ENCODE results near the gene OBSCN. TPM values are rescaled to one million over a fixed set of nuclear protein-coding genes. Genes with fewer than 3 reads are reported as not detected.
A peak's percentile ranks its signal among the peaks of the same experiment; 100 is the strongest.

OBSCN gene
- total RNA-seq, 1 experiment from 2014 or later, result 5.6 TPM

DNA sequence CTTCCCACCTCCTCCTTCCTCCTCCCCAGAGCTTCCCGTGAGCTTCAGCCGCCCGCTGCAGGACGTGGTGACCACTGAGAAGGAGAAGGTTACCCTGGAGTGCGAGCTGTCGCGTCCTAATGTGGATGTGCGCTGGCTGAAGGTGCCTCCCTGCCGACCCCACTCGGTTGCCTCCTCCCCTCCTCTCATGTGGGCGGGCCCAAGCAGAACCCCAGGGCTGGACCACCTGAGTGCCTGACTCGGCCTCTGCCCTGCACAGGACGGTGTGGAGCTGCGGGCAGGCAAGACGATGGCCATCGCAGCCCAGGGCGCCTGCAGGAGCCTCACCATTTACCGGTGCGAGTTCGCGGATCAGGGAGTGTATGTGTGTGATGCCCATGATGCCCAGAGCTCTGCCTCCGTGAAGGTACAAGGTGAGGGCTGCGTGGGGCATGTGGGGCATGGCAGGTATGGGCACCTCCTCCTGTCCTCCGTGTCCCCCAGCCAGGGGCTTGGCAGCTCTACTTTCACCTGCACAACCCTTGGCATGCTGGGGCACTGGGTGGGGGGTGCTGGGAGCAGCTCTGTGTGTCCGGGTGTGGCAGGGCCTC lies 69.2 kb downstream of the OBSCN start:
- BruUV-seq (replicated peaks), result no TSS peak
- DNase-seq, result peak in 1 of 2 experiments; percentile 29
- H3K4me1 ChIP-seq, result no peaks in the 10 kb centered on the region; the same call in 1 of the 2 replicates
- H3K9me3 ChIP-seq, result no peaks in the 10 kb centered on the region
- H3K4me3 Mint-ChIP-seq (ENCODE audit: unreplicated experiment), result peak overlapping the region; percentile 75
- intact Hi-C loops (cut with micrococcal nuclease; ENCODE audit: unreplicated experiment), result no loop called here
- ChIA-PET POLR2A (no interaction called here), CTCF (no interaction called here)
- no peaks in the 10 kb centered on the region for H3K27me3 Mint-ChIP-seq (ENCODE audit: insufficient read depth, unreplicated experiment)
- H3K36me3 ChIP-seq (ENCODE audit: control insufficient read depth, insufficient read depth, low read length), result no peaks in the 10 kb centered on the region
- H3K4me1 Mint-ChIP-seq (ENCODE audit: low read depth, unreplicated experiment), result no peaks in the 10 kb centered on the region
- H3K4me3 ChIP-seq (ENCODE audit: low read depth, low read length), result peak overlapping the region; percentile 77; the same call in 1 of the 2 replicates
- peaks cover 6% of the 10 kb centered on the region for H3K36me3 Mint-ChIP-seq (ENCODE audit: insufficient read depth, unreplicated experiment)
- no peaks in the 10 kb centered on the region for H3K27me3 ChIP-seq (replicated peaks; ENCODE audit: control insufficient read depth, insufficient read depth, low read length)
- TF ChIP-seq, protein P1, sequence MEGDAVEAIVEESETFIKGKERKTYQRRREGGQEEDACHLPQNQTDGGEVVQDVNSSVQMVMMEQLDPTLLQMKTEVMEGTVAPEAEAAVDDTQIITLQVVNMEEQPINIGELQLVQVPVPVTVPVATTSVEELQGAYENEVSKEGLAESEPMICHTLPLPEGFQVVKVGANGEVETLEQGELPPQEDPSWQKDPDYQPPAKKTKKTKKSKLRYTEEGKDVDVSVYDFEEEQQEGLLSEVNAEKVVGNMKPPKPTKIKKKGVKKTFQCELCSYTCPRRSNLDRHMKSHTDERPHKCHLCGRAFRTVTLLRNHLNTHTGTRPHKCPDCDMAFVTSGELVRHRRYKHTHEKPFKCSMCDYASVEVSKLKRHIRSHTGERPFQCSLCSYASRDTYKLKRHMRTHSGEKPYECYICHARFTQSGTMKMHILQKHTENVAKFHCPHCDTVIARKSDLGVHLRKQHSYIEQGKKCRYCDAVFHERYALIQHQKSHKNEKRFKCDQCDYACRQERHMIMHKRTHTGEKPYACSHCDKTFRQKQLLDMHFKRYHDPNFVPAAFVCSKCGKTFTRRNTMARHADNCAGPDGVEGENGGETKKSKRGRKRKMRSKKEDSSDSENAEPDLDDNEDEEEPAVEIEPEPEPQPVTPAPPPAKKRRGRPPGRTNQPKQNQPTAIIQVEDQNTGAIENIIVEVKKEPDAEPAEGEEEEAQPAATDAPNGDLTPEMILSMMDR (IDR thresholded peaks at IDR 0.05; ENCODE audit: insufficient read depth in 1 of 2, low read depth in 1 of 2, low read length in 1 of 2, severe bottlenecking in 1 of 2, unreplicated experiment in 1 of 2), result no peak
- no peaks in the 10 kb centered on the region for H3K9me3 Mint-ChIP-seq (ENCODE audit: unreplicated experiment)
- no peak overlapping the region for H3K27ac Mint-ChIP-seq (ENCODE audit: unreplicated experiment)

DNA sequence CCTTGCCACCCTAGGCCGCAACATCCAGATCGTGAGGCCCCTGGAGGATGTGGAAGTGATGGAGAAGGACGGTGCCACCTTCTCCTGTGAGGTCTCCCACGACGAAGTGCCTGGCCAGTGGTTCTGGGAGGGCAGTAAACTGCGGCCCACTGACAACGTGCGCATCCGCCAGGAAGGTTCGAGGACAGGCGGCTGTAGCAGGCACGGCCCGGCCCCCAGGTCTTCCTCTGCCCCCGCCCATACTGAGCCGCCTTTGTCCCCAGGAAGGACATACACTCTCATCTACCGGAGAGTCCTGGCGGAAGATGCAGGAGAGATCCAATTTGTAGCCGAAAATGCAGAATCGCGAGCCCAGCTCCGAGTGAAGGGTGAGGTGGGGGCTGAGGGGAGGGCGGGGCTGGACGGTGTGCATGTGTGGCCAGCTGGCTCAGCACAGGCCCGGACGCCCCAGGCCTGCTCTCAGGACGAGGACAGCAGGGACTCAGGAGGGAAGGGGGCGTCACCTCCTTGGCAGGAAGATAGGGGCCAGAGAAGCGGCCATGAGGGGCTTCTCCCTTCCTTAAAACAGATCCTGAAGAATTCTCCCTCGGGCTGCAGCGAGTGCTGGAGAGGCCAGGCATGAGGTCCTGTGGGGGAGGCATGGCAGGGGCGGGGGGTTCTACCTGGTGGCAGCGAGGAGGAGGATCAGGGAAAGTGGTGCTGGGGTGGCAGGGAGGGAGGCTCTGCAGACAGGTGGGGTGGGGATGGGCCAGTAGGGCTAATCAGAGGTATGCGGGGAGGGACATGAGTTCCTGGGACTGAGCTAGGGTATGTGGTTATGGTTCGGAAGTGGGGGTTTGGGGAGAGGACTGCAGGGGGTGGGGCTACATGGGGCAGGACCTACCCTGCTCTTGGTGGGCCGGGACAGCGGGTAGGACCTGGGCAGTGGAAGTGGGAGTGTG lies 69.9 kb downstream of the OBSCN start:
- no peak for DNase-seq
- POLR2A ChIA-PET, result no interaction called here
- Mint-ChIP-seq H3K27me3 (ENCODE audit: insufficient read depth, unreplicated experiment) (no peaks in the 10 kb centered on the region), H3K36me3 (ENCODE audit: insufficient read depth, unreplicated experiment) (peaks cover 6% of the 10 kb centered on the region), H3K9me3 (ENCODE audit: unreplicated experiment) (no peaks in the 10 kb centered on the region), H3K4me3 (ENCODE audit: unreplicated experiment) (no peak overlapping the region), H3K27ac (ENCODE audit: unreplicated experiment) (no peak overlapping the region), H3K4me1 (ENCODE audit: low read depth, unreplicated experiment) (no peaks in the 10 kb centered on the region)
- Histone ChIP-seq H3K27me3 (replicated peaks; ENCODE audit: control insufficient read depth, insufficient read depth, low read length) (no peaks in the 10 kb centered on the region), H3K4me1 (no peaks in the 10 kb centered on the region; the same call in 1 of the 2 replicates), H3K9me3 (no peaks in the 10 kb centered on the region), H3K36me3 (ENCODE audit: control insufficient read depth, insufficient read depth, low read length) (no peaks in the 10 kb centered on the region), H3K4me3 (ENCODE audit: low read depth, low read length) (no peak overlapping the region)
- TF ChIP-seq, protein P1 (IDR thresholded peaks at IDR 0.05; ENCODE audit: insufficient read depth in 1 of 2, low read depth in 1 of 2, low read length in 1 of 2, severe bottlenecking in 1 of 2, unreplicated experiment in 1 of 2), result no peak
- BruUV-seq (replicated peaks), result no TSS peak
- CTCF ChIA-PET, result no interaction called here
- intact Hi-C loops (cut with micrococcal nuclease; ENCODE audit: unreplicated experiment), result no loop called here

DNA sequence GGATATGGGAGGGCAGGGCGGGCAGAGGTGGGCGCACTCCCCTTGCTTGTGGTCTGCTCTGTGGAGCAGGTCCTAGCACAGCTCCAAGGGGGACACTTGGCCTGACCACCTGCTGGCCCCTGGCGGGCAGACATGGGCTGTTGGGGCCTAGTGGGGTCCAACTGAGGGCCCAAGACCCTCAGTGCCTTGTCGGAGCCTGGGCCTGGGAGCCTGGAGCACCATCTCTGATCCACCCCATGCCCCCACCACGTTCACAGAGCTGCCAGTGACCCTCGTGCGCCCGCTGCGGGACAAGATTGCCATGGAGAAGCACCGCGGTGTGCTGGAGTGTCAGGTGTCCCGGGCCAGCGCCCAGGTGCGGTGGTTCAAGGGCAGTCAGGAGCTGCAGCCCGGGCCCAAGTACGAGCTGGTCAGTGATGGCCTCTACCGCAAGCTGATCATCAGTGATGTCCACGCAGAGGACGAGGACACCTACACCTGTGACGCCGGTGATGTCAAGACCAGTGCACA lies 70.6 kb downstream of the OBSCN start:
- no peak for DNase-seq
- Histone ChIP-seq H3K27me3 (replicated peaks; ENCODE audit: control insufficient read depth, insufficient read depth, low read length) (no peaks in the 10 kb centered on the region), H3K4me3 (ENCODE audit: low read depth, low read length) (no peak overlapping the region), H3K9me3 (no peaks in the 10 kb centered on the region), H3K36me3 (ENCODE audit: control insufficient read depth, insufficient read depth, low read length) (no peaks in the 10 kb centered on the region), H3K4me1 (no peaks in the 10 kb centered on the region; the same call in 1 of the 2 replicates)
- Mint-ChIP-seq H3K9me3 (ENCODE audit: unreplicated experiment) (no peaks in the 10 kb centered on the region), H3K27me3 (ENCODE audit: insufficient read depth, unreplicated experiment) (no peaks in the 10 kb centered on the region), H3K4me3 (ENCODE audit: unreplicated experiment) (no peak overlapping the region), H3K27ac (ENCODE audit: unreplicated experiment) (no peak overlapping the region), H3K36me3 (ENCODE audit: insufficient read depth, unreplicated experiment) (peaks cover 6% of the 10 kb centered on the region), H3K4me1 (ENCODE audit: low read depth, unreplicated experiment) (no peaks in the 10 kb centered on the region)
- CTCF ChIA-PET, result no interaction called here
- intact Hi-C loops (cut with micrococcal nuclease; ENCODE audit: unreplicated experiment), result no loop called here
- BruUV-seq (replicated peaks), result no TSS peak
- TF ChIP-seq, protein P1 (IDR thresholded peaks at IDR 0.05; ENCODE audit: insufficient read depth in 1 of 2, low read depth in 1 of 2, low read length in 1 of 2, severe bottlenecking in 1 of 2, unreplicated experiment in 1 of 2), result no peak
- POLR2A ChIA-PET, result no interaction called here
